Measurements from ENCODE around the gene VPS18. TPM values are rescaled to one million over a fixed set of nuclear protein-coding genes. Genes with fewer than 3 reads are reported as not detected.

The VPS18 gene
- polyA plus RNA-seq, 1 donor from 2014 or later, result 13.8 TPM

GRCh38 chr15:40932649-40933516, 38.6 kb downstream of the VPS18 start:
- no peak overlapping the region for H3K4me3 ChIP-seq (ENCODE audit: low read length)
- no peaks in the 10 kb centered on the region for H3K36me3 ChIP-seq (ENCODE audit: insufficient read depth, low read length)
- no peaks in the 10 kb centered on the region for H3K79me2 ChIP-seq (replicated peaks; ENCODE audit: insufficient read depth, low read length)
- no peaks in the 10 kb centered on the region for H4K20me1 ChIP-seq (ENCODE audit: insufficient read depth)
- TF ChIP-seq POLR2AphosphoS5 (IDR thresholded peaks at IDR 0.05), result no peak
- TF ChIP-seq SMC3 (conservative IDR thresholded peaks at IDR 0.05; ENCODE audit: poor library complexity), result no peak
- TF ChIP-seq REST (IDR thresholded peaks at IDR 0.05; ENCODE audit: borderline replicate concordance), result no peak
- TF ChIP-seq CTCF (IDR thresholded peaks at IDR 0.05; ENCODE audit: poor library complexity, severe bottlenecking), result no peak
- TF ChIP-seq RAD21 (conservative IDR thresholded peaks at IDR 0.05), result no peak
- no peak for TF ChIP-seq EZH2 (IDR thresholded peaks at IDR 0.05; ENCODE audit: borderline replicate concordance, insufficient read depth, low read length, poor library complexity, severe bottlenecking)
- no peak for TF ChIP-seq TAF1 (IDR thresholded peaks at IDR 0.05; ENCODE audit: low read depth)
- no peak for TF ChIP-seq MXI1 (conservative IDR thresholded peaks at IDR 0.05; ENCODE audit: poor library complexity, severe bottlenecking)
- no peak for TF ChIP-seq EP300 (conservative IDR thresholded peaks at IDR 0.05; ENCODE audit: poor library complexity, severe bottlenecking)
- H3K9me2 ChIP-seq (ENCODE audit: insufficient read depth, low read length), result no peaks in the 10 kb centered on the region
- no peak overlapping the region for H3K4me2 ChIP-seq (ENCODE audit: low read length)
- no peak overlapping the region for H3K9ac ChIP-seq (ENCODE audit: low read length)
- H3K27ac ChIP-seq (ENCODE audit: low read length), result no peak overlapping the region
- H2AFZ ChIP-seq (ENCODE audit: low read depth, low read length), result no peak overlapping the region
- no peaks in the 10 kb centered on the region for H3K9me3 ChIP-seq (ENCODE audit: low read length)
- H3K27me3 ChIP-seq (ENCODE audit: insufficient read depth, low read depth, low read length), result peaks cover 51% of the 10 kb centered on the region
- H3F3A ChIP-seq (ENCODE audit: insufficient read depth, low read length, poor library complexity, severe bottlenecking), result peaks cover 3% of the 10 kb centered on the region

GRCh38 chr15:40933517-40933902, 39.3 kb downstream of the VPS18 start:
- H2AFZ ChIP-seq (ENCODE audit: low read depth, low read length), result no peak overlapping the region
- H3F3A ChIP-seq (ENCODE audit: insufficient read depth, low read length, poor library complexity, severe bottlenecking), result peaks cover 3% of the 10 kb centered on the region
- TF ChIP-seq MXI1 (conservative IDR thresholded peaks at IDR 0.05; ENCODE audit: poor library complexity, severe bottlenecking) (no peak), EP300 (conservative IDR thresholded peaks at IDR 0.05; ENCODE audit: poor library complexity, severe bottlenecking) (no peak), CTCF (IDR thresholded peaks at IDR 0.05; ENCODE audit: poor library complexity, severe bottlenecking) (no peak), TAF1 (IDR thresholded peaks at IDR 0.05; ENCODE audit: low read depth) (no peak), RAD21 (conservative IDR thresholded peaks at IDR 0.05) (no peak), EZH2 (IDR thresholded peaks at IDR 0.05; ENCODE audit: borderline replicate concordance, insufficient read depth, low read length, poor library complexity, severe bottlenecking) (no peak), SMC3 (conservative IDR thresholded peaks at IDR 0.05; ENCODE audit: poor library complexity) (no peak), POLR2AphosphoS5 (IDR thresholded peaks at IDR 0.05) (no peak), REST (IDR thresholded peaks at IDR 0.05; ENCODE audit: borderline replicate concordance) (no peak)
- H3K9me2 ChIP-seq (ENCODE audit: insufficient read depth, low read length), result no peaks in the 10 kb centered on the region
- no peaks in the 10 kb centered on the region for H4K20me1 ChIP-seq (ENCODE audit: insufficient read depth)
- no peak overlapping the region for H3K4me3 ChIP-seq (ENCODE audit: low read length)
- H3K9me3 ChIP-seq (ENCODE audit: low read length), result no peaks in the 10 kb centered on the region
- H3K27me3 ChIP-seq (ENCODE audit: insufficient read depth, low read depth, low read length), result peaks cover 45% of the 10 kb centered on the region
- no peak overlapping the region for H3K4me2 ChIP-seq (ENCODE audit: low read length)
- no peak overlapping the region for H3K9ac ChIP-seq (ENCODE audit: low read length)
- H3K36me3 ChIP-seq (ENCODE audit: insufficient read depth, low read length), result no peaks in the 10 kb centered on the region
- no peak overlapping the region for H3K27ac ChIP-seq (ENCODE audit: low read length)
- no peaks in the 10 kb centered on the region for H3K79me2 ChIP-seq (replicated peaks; ENCODE audit: insufficient read depth, low read length)

Data from neural cell (in vitro differentiated cells).